ENCODE measurements around the gene MTHFD1. TPM values are rescaled to one million over a fixed set of nuclear protein-coding genes. Genes with fewer than 3 reads are reported as not detected.
A peak's percentile ranks its signal among the peaks of the same experiment; 100 is the strongest.

MTHFD1 gene
- total RNA-seq, 2 experiments from 2014 or later = 237 to 241 TPM

DNA sequence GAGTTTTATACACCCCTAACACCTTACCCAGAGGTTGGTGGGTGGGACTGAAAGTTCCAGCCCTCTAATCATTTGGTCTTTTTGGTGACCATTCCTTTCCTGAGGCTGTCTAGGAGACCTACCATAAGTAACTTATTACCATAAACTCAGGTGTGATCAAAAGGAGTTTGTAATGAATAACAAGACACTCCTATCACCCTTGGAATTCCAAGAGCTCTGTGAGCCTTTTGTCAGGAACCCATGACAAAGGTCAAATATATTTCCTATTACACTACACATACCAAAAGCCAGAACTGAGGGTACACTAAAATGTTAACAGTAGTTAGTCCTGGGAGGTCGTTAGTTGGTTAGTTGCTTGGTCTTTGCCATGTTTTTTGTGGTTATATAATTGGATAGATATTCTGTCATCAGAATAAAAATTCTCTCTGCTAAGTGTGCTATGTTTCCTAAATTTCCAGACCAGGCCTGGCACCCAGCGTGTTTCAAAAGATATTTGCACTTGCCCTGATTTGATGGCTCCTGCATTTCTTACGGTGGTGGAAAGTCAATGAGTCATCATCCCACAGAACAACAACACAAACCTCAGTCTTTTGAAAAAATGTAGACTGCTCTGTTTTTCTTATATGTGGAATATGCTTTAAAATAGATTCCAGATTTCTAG, 50.2 kb downstream of the MTHFD1 start:
- POLR2A ChIA-PET = interaction anchor here (1.6 kb wide), 1 partner anchor 51 kb away, joined by 3 read pairs; no protein-coding TSS in a partner anchor
- Mint-ChIP-seq H3K9me3 (no peaks in the 10 kb centered on the region), H3K27ac (peak overlapping the region; percentile 50), H3K36me3 (ENCODE audit: low read depth) (peaks cover 73% of the 10 kb centered on the region), H3K27me3 (no peaks in the 10 kb centered on the region), H3K4me3 (no peak overlapping the region), H3K4me1 (ENCODE audit: low read depth) (peaks cover 16% of the 10 kb centered on the region)
- intact Hi-C loops (cut with micrococcal nuclease) = no loop called here
- TF ChIP-seq, protein P1, sequence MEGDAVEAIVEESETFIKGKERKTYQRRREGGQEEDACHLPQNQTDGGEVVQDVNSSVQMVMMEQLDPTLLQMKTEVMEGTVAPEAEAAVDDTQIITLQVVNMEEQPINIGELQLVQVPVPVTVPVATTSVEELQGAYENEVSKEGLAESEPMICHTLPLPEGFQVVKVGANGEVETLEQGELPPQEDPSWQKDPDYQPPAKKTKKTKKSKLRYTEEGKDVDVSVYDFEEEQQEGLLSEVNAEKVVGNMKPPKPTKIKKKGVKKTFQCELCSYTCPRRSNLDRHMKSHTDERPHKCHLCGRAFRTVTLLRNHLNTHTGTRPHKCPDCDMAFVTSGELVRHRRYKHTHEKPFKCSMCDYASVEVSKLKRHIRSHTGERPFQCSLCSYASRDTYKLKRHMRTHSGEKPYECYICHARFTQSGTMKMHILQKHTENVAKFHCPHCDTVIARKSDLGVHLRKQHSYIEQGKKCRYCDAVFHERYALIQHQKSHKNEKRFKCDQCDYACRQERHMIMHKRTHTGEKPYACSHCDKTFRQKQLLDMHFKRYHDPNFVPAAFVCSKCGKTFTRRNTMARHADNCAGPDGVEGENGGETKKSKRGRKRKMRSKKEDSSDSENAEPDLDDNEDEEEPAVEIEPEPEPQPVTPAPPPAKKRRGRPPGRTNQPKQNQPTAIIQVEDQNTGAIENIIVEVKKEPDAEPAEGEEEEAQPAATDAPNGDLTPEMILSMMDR (IDR thresholded peaks at IDR 0.05) = no peak
- DNase-seq = no peak
- CTCF ChIA-PET = interaction anchor here (0.6 to 3.5 kb wide), 2 partner anchors 8 to 42 kb away, joined by 4 to 31 read pairs; no protein-coding TSS in a partner anchor
- peak; percentile 62 for ATAC-seq

DNA sequence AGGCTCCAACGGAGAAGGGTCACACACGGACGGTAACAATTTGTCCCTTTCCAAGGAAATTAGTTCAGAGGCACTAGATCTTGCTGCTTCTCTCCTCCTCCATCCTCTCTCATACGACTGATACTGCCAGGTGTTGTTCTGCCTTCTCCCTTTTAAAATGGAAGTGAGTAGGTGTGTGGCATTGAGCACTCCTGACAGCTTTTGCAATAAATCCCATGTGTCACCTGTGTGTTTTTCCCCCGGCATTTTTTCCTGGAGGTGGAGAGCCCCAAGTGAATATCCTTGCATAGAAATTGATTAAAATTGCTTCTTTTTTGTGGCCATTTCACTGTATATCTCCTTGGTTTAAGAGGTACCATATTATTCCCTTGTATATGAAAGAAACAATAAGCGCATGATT, 51.0 kb downstream of the MTHFD1 start:
- peak overlapping the region; percentile 5 for H3K27ac Mint-ChIP-seq
- ATAC-seq = no peak

GRCh38 chr14:64440494-64440893, 52.3 kb downstream of the MTHFD1 start:
- Mint-ChIP-seq H3K27me3 (no peaks in the 10 kb centered on the region), H3K4me1 (ENCODE audit: low read depth) (peaks cover 36% of the 10 kb centered on the region), H3K9me3 (no peaks in the 10 kb centered on the region), H3K27ac (no peak overlapping the region), H3K4me3 (no peak overlapping the region), H3K36me3 (ENCODE audit: low read depth) (peaks cover 76% of the 10 kb centered on the region)
- no peak for ATAC-seq
- DNase-seq = no peak
- TF ChIP-seq, protein P1 (IDR thresholded peaks at IDR 0.05) = no peak
- ChIA-PET CTCF (interaction anchor here (0.9 to 3.5 kb wide), 4 partner anchors 9 to 70 kb away, joined by 3 to 31 read pairs (median 4); no protein-coding TSS in a partner anchor), POLR2A (no interaction called here)
- intact Hi-C loops (cut with micrococcal nuclease) = no loop called here

More for the DNA sequence above, 51.0 kb downstream of the MTHFD1 start:
- Mint-ChIP-seq H3K36me3 (ENCODE audit: low read depth) (peaks cover 75% of the 10 kb centered on the region), H3K9me3 (no peaks in the 10 kb centered on the region), H3K4me1 (ENCODE audit: low read depth) (peaks cover 23% of the 10 kb centered on the region), H3K4me3 (no peak overlapping the region), H3K27me3 (no peaks in the 10 kb centered on the region)
- POLR2A ChIA-PET = interaction anchor here (1.6 kb wide), 1 partner anchor 52 kb away, joined by 3 read pairs; no protein-coding TSS in a partner anchor
- no peak for DNase-seq
- CTCF ChIA-PET = interaction anchor here (0.6 to 3.5 kb wide), 3 partner anchors 9 to 43 kb away, joined by 4 to 31 read pairs (median 4); no protein-coding TSS in a partner anchor
- TF ChIP-seq, protein P1 (IDR thresholded peaks at IDR 0.05) = no peak
- intact Hi-C loops (cut with micrococcal nuclease) = no loop called here

GRCh38 chr14:64442300-64442988, 54.3 kb downstream of the MTHFD1 start:
- DNase-seq = no peak
- Mint-ChIP-seq H3K4me3 (no peak overlapping the region), H3K27ac (no peak overlapping the region), H3K9me3 (no peaks in the 10 kb centered on the region), H3K36me3 (ENCODE audit: low read depth) (peaks cover 62% of the 10 kb centered on the region), H3K27me3 (no peaks in the 10 kb centered on the region), H3K4me1 (ENCODE audit: low read depth) (peaks cover 41% of the 10 kb centered on the region)
- POLR2A ChIA-PET = interaction anchor here (1.0 to 1.3 kb wide), 2 partner anchors 9 to 118 kb away, joined by 3 read pairs; no protein-coding TSS in a partner anchor
- CTCF ChIA-PET = interaction anchor here (5.6 kb wide), 1 partner anchor 12 kb away, joined by 36 read pairs; no protein-coding TSS in a partner anchor
- intact Hi-C loops (cut with micrococcal nuclease) = no loop called here
- no peak for ATAC-seq
- TF ChIP-seq, protein P1 (IDR thresholded peaks at IDR 0.05) = no peak
